Retinal pigment epithelial cell (primary cell): ENCODE results near the gene STRIP1.

ENCODE experiments used
- DNase-seq: peaks from one replicate; pipeline ENCODE4 v3.0.0-alpha.2; 2010; ENCODE audit warnings: low read depth
- H3K4me3 ChIP-seq: 2 replicates; pipeline ENCODE4 v1.5.1; 2011; ENCODE audit warnings: mild to moderate bottlenecking, low read length, control low read depth, moderate library complexity
- TF ChIP-seq, protein P1 (sequence below): conservative IDR thresholded peaks from 2 replicates; pipeline ENCODE4 v1.5.1; 2011; ENCODE audit warnings: low read depth, low read length, control low read depth, inconsistent platforms

Gene STRIP1

DNA sequence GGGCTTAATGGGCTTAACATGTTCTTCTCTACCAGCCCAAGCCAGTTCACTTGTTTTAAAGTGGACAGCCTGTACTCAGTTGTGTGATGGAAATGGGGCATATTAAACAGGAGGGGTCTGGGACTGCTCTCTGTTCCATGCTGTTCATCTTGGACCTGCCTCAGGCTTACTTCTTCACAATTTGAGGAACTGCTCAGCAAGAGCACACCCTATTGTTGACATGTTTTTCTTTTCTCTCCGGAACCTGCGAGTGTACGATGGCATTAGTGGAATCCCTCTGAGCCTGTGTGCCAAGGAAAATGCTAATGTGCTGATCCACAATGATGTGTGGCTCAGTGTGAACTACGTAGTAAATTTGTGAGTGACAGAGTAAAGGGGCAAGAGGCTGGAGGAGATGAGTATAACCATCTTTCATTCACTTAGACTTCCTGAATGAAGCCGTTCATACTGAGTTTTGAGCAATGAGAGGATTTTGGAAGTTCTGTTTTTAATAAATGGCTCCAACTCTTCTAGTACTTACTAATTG, 43.0 kb upstream of the STRIP1 start:
- no peak overlapping the region for H3K4me3 ChIP-seq
- no peak for DNase-seq
- TF ChIP-seq, protein P1, sequence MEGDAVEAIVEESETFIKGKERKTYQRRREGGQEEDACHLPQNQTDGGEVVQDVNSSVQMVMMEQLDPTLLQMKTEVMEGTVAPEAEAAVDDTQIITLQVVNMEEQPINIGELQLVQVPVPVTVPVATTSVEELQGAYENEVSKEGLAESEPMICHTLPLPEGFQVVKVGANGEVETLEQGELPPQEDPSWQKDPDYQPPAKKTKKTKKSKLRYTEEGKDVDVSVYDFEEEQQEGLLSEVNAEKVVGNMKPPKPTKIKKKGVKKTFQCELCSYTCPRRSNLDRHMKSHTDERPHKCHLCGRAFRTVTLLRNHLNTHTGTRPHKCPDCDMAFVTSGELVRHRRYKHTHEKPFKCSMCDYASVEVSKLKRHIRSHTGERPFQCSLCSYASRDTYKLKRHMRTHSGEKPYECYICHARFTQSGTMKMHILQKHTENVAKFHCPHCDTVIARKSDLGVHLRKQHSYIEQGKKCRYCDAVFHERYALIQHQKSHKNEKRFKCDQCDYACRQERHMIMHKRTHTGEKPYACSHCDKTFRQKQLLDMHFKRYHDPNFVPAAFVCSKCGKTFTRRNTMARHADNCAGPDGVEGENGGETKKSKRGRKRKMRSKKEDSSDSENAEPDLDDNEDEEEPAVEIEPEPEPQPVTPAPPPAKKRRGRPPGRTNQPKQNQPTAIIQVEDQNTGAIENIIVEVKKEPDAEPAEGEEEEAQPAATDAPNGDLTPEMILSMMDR: no peak

DNA sequence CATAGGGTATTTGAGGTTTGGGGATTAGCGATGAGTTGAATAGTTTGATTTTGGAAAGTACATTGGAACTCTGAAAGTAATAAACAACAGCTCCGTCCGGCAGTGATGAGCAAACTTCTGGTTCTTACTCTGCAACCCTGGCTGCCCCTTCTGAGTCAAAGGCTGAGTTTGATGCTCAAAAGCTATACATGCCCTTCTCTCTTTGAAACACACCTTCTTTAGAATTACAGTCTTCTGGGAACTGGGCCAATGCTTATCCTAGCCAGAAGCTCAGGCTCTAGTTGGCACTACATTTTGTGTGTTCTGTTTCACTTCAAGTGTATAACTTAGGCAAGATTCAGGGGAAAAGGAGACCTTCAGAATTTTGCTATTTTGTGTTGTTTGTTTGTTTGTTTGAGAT, 40.5 kb upstream of the STRIP1 start:
- TF ChIP-seq, protein P1: no peak
- no peak for DNase-seq
- H3K4me3 ChIP-seq: no peak overlapping the region

DNA sequence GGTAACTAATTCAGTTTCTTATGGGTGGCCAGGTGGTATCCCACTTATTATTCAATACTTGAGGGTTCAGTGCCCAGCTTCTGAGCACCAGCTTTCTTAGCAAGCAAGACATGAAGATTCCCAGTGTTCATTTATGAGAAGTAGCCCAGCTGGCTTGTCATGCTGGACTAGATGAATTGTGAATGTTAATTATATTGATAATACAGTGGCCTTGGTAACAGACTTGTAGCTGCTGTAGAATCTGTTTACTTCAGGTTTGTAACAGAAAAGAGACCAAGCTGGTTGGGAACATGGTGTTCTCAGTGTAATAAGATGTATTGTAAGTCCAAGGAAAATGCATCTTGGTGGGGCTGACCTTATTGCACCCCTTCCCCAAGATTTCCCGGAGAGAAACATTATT, 39.8 kb upstream of the STRIP1 start:
- TF ChIP-seq, protein P1: no peak
- H3K4me3 ChIP-seq: no peak overlapping the region
- DNase-seq: no peak

DNA sequence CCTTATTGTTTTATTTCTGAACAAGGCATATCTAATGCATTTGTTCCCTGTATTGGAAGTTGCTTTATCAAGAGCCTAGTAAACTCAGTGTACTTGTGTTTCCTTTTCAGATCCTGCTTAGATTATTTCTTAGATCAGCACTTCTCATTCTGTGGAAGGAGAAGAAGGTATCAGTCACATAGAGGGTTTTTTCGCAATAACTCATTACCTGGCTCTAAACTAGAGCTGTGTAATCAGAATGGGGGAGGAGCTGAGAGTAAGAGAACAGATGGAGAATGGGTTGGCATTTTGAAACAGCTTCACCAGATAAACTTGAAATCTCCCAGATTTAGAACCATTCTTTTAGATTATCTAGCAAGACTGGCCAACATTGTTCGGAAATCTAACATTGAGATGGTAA, 38.9 kb upstream of the STRIP1 start:
- DNase-seq: no peak
- TF ChIP-seq, protein P1: no peak
- no peak overlapping the region for H3K4me3 ChIP-seq

DNA sequence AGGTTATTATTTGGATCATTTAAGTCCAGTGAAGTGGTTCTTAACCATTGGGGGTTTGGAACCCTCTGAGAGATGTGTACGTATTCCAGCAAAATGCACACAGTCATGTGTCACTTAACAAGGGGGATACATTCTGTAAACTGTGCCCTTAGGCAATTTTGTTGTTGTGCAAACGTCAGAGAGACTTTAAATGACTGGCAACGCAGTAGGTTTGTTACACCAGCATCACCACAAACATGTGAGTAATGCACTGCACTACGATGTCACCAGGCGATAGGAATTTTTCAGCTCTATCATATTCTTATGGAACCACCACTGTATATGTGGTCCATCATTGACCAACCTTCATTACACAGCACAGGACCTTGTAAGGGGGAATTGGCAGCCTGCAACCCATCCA, 37.9 kb upstream of the STRIP1 start:
- no peak overlapping the region for H3K4me3 ChIP-seq
- TF ChIP-seq, protein P1: no peak
- no peak for DNase-seq

DNA sequence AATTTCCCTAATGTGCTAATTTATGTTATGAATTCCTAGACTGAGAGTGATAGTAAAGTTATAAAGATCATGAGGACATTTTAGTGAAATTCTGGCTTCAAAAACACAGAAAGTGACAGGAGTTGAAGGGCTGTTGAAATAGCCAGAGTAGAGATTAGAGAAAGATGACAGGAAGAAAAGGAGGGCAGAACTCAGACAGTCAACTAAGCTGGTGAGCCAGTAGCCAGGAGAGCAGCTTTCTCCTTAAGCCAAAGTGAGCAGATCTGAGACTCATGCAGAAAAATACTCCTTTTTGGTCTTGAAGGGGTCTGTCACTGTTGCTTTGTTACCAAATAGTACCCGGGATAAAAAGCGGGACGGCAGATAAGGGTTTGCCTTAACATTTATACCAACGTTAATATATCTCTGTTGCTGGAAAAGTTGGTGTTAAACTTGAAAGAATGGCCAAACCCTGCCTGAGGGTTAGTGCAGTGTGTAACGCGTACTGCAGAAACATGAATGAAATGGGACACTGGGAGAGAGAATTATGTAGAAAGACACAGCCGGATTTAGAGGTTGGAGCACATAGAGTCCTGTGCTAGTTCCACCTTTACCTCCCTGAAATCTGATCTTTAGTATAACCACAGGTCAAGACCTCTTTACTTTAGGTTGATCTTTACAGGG, 37.1 kb upstream of the STRIP1 start:
- no peak for DNase-seq
- no peak overlapping the region for H3K4me3 ChIP-seq
- TF ChIP-seq, protein P1: no peak

DNA sequence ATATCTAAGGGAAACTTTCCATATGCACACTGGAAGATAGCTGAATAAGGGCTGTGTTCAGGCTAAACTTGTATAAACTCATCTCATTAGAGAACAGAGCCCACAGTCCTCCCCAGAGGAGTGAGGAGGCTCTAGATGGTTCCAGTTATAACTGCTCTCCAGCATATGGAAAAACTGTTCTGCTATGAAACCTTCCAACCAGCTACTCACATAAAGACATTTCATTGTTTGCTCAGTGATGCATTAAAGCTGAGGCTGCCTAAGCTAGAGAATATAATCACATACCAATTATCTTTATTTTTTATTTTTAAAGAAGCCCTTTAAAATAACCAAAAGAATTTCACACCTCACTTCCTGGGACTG, 36.6 kb upstream of the STRIP1 start:
- TF ChIP-seq, protein P1: no peak
- DNase-seq: no peak
- no peak overlapping the region for H3K4me3 ChIP-seq
